ENCODE measurements around the gene ZCCHC7.

The ZCCHC7 gene

GRCh38 chr9:37212435-37212834 lies 92.1 kb downstream of the ZCCHC7 start:
- Histone ChIP-seq H3K4me1 (ENCODE audit: low read length) (peaks cover 18% of the 10 kb centered on the region), H3K4me2 (ENCODE audit: low read length) (no peak overlapping the region), H2AFZ (ENCODE audit: low read depth, low read length) (no peak overlapping the region), H3K79me2 (ENCODE audit: low read length) (peaks cover 10% of the 10 kb centered on the region; the same call in 1 of the 2 replicates), H3K4me3 (ENCODE audit: low read length) (no peak overlapping the region), H3K9ac (ENCODE audit: low read length) (no peak overlapping the region), H4K20me1 (ENCODE audit: insufficient read depth, low read length) (no peaks in the 10 kb centered on the region), H3K27ac (ENCODE audit: low read length) (no peak overlapping the region), H3K36me3 (replicated peaks; ENCODE audit: low read depth, low read length) (peaks cover 3% of the 10 kb centered on the region), H3K27me3 (ENCODE audit: low read depth, low read length) (no peaks in the 10 kb centered on the region), H3K9me3 (ENCODE audit: insufficient read depth, low read length) (no peaks in the 10 kb centered on the region)
- TF ChIP-seq CTCF (IDR thresholded peaks at IDR 0.05; ENCODE audit: low read depth, low read length) (no peak), EZH2phosphoT487 (IDR thresholded peaks at IDR 0.05; ENCODE audit: low read depth) (no peak)

GRCh38 chr9:37215381-37215780 lies 95.0 kb downstream of the ZCCHC7 start:
- Histone ChIP-seq H3K79me2 (ENCODE audit: low read length) (peaks cover 5% of the 10 kb centered on the region; the same call in 1 of the 2 replicates), H2AFZ (ENCODE audit: low read depth, low read length) (no peak overlapping the region), H3K36me3 (replicated peaks; ENCODE audit: low read depth, low read length) (no peaks in the 10 kb centered on the region), H3K9me3 (ENCODE audit: insufficient read depth, low read length) (no peaks in the 10 kb centered on the region), H4K20me1 (ENCODE audit: insufficient read depth, low read length) (no peaks in the 10 kb centered on the region), H3K4me1 (ENCODE audit: low read length) (peaks cover 4% of the 10 kb centered on the region; the same call in 1 of the 2 replicates), H3K27ac (ENCODE audit: low read length) (no peak overlapping the region), H3K4me3 (ENCODE audit: low read length) (no peak overlapping the region), H3K4me2 (ENCODE audit: low read length) (no peak overlapping the region), H3K9ac (ENCODE audit: low read length) (no peak overlapping the region), H3K27me3 (ENCODE audit: low read depth, low read length) (no peaks in the 10 kb centered on the region)
- TF ChIP-seq CTCF (IDR thresholded peaks at IDR 0.05; ENCODE audit: low read depth, low read length) (no peak), EZH2phosphoT487 (IDR thresholded peaks at IDR 0.05; ENCODE audit: low read depth) (no peak)

- Histone ChIP-seq H3K79me2 (ENCODE audit: low read length) (peaks cover 6% of the 10 kb centered on the region; the same call in 1 of the 2 replicates), H3K27ac (ENCODE audit: low read length) (no peak overlapping the region), H3K4me2 (ENCODE audit: low read length) (no peak overlapping the region), H3K4me3 (ENCODE audit: low read length) (no peak overlapping the region), H3K36me3 (replicated peaks; ENCODE audit: low read depth, low read length) (no peaks in the 10 kb centered on the region), H4K20me1 (ENCODE audit: insufficient read depth, low read length) (no peaks in the 10 kb centered on the region), H3K9ac (ENCODE audit: low read length) (no peak overlapping the region), H3K9me3 (ENCODE audit: insufficient read depth, low read length) (no peaks in the 10 kb centered on the region), H3K4me1 (ENCODE audit: low read length) (peaks cover 4% of the 10 kb centered on the region; the same call in 1 of the 2 replicates), H3K27me3 (ENCODE audit: low read depth, low read length) (no peaks in the 10 kb centered on the region), H2AFZ (ENCODE audit: low read depth, low read length) (no peak overlapping the region)
- no peak for TF ChIP-seq EZH2phosphoT487 (IDR thresholded peaks at IDR 0.05; ENCODE audit: low read depth)
- TF ChIP-seq CTCF (IDR thresholded peaks at IDR 0.05; ENCODE audit: low read depth, low read length): no peak
Measured at GRCh38 chr9:37215830-37216229, 95.5 kb downstream of the ZCCHC7 start.

GRCh38 chr9:37217161-37217560 lies 96.8 kb downstream of the ZCCHC7 start:
- Histone ChIP-seq H3K4me3 (ENCODE audit: low read length) (no peak overlapping the region), H2AFZ (ENCODE audit: low read depth, low read length) (no peak overlapping the region), H3K36me3 (replicated peaks; ENCODE audit: low read depth, low read length) (no peaks in the 10 kb centered on the region), H3K79me2 (ENCODE audit: low read length) (peaks cover 9% of the 10 kb centered on the region; the same call in 1 of the 2 replicates), H3K9me3 (ENCODE audit: insufficient read depth, low read length) (no peaks in the 10 kb centered on the region), H4K20me1 (ENCODE audit: insufficient read depth, low read length) (no peaks in the 10 kb centered on the region), H3K27ac (ENCODE audit: low read length) (no peak overlapping the region), H3K4me1 (ENCODE audit: low read length) (peaks cover 10% of the 10 kb centered on the region), H3K4me2 (ENCODE audit: low read length) (no peak overlapping the region), H3K27me3 (ENCODE audit: low read depth, low read length) (no peaks in the 10 kb centered on the region), H3K9ac (ENCODE audit: low read length) (no peak overlapping the region)
- TF ChIP-seq CTCF (IDR thresholded peaks at IDR 0.05; ENCODE audit: low read depth, low read length): no peak
- TF ChIP-seq EZH2phosphoT487 (IDR thresholded peaks at IDR 0.05; ENCODE audit: low read depth): no peak

All from OCI-LY3 (cell line).